ENCODE measurements around the gene CATSPERB.
"Not testable (repeated sequence)": the region's sequence is repeated elsewhere in the genome, so short reads cannot be mapped to it uniquely, and the experiment has no call there.

The CATSPERB gene

GRCh38 chr14:91667101-91667500 is 64.8 kb downstream of the CATSPERB start:
- H3K4me1 ChIP-seq (ENCODE audit: insufficient read depth, low read length); H3K4me3 ChIP-seq (ENCODE audit: low read length); H3K36me3 ChIP-seq (ENCODE audit: insufficient read depth, low read length); H3K27me3 ChIP-seq (ENCODE audit: insufficient read depth, low read length); H3K9me3 ChIP-seq (ENCODE audit: insufficient read depth, low read depth, low read length); H3K27ac ChIP-seq (ENCODE audit: low read depth, low read length); H3K9ac ChIP-seq (ENCODE audit: low read depth, low read length): not testable (repeated sequence)
- 97% methylated on average over 2 of the region's 2 CpGs for WGBS

DNA sequence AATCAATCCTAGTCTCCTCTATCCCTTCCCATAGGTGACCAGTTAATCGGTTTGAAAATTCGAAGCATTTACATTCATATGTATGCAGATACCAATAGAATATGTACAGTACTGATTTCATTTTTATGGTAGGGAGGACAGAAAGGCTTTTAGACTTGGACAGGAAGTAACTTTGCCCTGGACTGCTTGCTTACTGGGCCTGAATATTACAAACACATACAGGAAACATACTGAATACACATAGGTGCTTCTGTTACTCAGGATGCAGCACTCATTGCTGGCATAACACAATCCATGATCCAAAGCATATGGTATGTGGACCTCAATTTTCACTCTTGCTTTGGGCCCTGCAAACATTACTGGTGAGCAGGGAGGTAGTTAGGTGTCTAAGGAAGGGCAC is 71.1 kb downstream of the CATSPERB start:
- Histone ChIP-seq H3K4me3 (ENCODE audit: low read length) (no peak overlapping the region), H3K4me1 (ENCODE audit: insufficient read depth, low read length) (peaks cover 7% of the 10 kb centered on the region; the same call in 1 of the 2 replicates), H3K27ac (ENCODE audit: low read depth, low read length) (no peak overlapping the region), H3K36me3 (ENCODE audit: insufficient read depth, low read length) (no peaks in the 10 kb centered on the region), H3K9me3 (ENCODE audit: insufficient read depth, low read depth, low read length) (no peaks in the 10 kb centered on the region), H3K9ac (ENCODE audit: low read depth, low read length) (no peak overlapping the region), H3K27me3 (ENCODE audit: insufficient read depth, low read length) (no peaks in the 10 kb centered on the region)
- 83% methylated on average over 1 of the region's 2 CpGs for WGBS

DNA sequence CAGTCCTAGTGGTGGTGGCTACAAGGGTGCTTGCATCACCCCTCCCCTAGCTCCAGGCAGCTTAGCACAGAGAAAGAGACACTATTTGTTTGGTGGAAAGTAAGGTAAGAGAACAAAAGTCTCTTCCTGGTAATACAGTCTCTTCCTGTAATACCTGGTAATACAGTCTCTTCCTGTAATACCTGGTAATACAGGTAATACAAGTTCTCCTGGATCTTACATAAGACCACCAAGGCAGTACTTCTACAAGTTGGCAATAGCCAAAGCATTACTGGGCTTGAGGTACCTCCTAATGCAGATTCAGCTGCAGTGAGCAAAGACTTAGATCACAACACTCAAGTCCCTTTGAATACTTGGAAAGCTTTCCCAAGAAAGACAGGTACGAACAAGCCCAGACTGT is 77.0 kb downstream of the CATSPERB start:
- H3K4me3 ChIP-seq (ENCODE audit: low read length): no peak overlapping the region
- WGBS: 90% methylated on average over 1 of the region's 1 CpG
- no peaks in the 10 kb centered on the region for H3K36me3 ChIP-seq (ENCODE audit: insufficient read depth, low read length)
- no peak overlapping the region for H3K27ac ChIP-seq (ENCODE audit: low read depth, low read length)
- no peak overlapping the region for H3K9ac ChIP-seq (ENCODE audit: low read depth, low read length)
- no peaks in the 10 kb centered on the region for H3K4me1 ChIP-seq (ENCODE audit: insufficient read depth, low read length)
- no peaks in the 10 kb centered on the region for H3K9me3 ChIP-seq (ENCODE audit: insufficient read depth, low read depth, low read length)
- H3K27me3 ChIP-seq (ENCODE audit: insufficient read depth, low read length): no peaks in the 10 kb centered on the region

DNA sequence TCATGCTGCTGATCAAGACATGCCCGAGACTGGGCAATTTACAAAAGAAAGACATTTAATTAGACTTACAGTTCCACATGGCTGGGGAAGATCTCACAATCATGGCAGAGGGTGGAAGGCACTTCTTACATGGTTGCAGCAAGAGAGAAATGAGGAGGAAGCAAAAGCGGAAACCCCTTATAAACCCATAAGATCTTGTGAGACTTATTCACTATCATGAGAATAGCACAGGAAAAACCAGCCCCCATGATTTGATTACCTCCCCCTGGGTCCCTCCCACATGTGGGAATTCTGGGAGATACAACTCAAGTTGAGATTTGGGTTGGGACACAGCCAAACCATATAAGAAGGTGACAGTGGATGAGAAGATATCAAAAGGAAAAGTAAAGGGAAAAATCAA is 78.4 kb downstream of the CATSPERB start:
- Histone ChIP-seq H3K9ac (ENCODE audit: low read depth, low read length) (no peak overlapping the region), H3K27me3 (ENCODE audit: insufficient read depth, low read length) (no peaks in the 10 kb centered on the region), H3K27ac (ENCODE audit: low read depth, low read length) (no peak overlapping the region), H3K4me1 (ENCODE audit: insufficient read depth, low read length) (no peaks in the 10 kb centered on the region), H3K36me3 (ENCODE audit: insufficient read depth, low read length) (no peaks in the 10 kb centered on the region), H3K4me3 (ENCODE audit: low read length) (no peak overlapping the region), H3K9me3 (ENCODE audit: insufficient read depth, low read depth, low read length) (no peaks in the 10 kb centered on the region)
- WGBS: 74% methylated on average over 2 of the region's 2 CpGs

DNA sequence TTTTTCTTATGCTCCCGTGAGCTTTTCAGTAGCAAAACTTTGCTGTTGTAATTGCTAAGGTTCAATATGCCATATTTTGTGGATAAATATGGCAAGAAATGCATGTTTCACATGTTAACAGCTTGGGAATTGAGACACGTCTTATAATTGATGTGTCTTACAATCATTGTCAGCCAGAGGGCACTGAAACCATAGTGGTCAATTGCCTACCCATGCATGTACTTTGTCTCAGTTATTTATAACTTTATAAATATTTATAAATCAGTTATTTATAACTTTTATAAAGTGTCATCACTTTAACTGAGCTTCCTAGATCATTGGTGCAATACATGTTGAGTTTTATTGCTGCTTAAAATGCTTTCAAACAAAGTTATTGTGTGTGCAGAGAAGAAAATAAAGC is 82.0 kb downstream of the CATSPERB start:
- Histone ChIP-seq H3K36me3 (ENCODE audit: insufficient read depth, low read length) (no peaks in the 10 kb centered on the region), H3K4me3 (ENCODE audit: low read length) (no peak overlapping the region), H3K27ac (ENCODE audit: low read depth, low read length) (no peak overlapping the region), H3K27me3 (ENCODE audit: insufficient read depth, low read length) (no peaks in the 10 kb centered on the region), H3K4me1 (ENCODE audit: insufficient read depth, low read length) (no peaks in the 10 kb centered on the region), H3K9me3 (ENCODE audit: insufficient read depth, low read depth, low read length) (no peaks in the 10 kb centered on the region), H3K9ac (ENCODE audit: low read depth, low read length) (no peak overlapping the region)
- 33% methylated on average over 2 of the region's 2 CpGs for WGBS

GRCh38 chr14:91647856-91648255 is 84.0 kb downstream of the CATSPERB start:
- no peak overlapping the region for H3K27ac ChIP-seq (ENCODE audit: low read depth, low read length)
- no peaks in the 10 kb centered on the region for H3K4me1 ChIP-seq (ENCODE audit: insufficient read depth, low read length)
- no peak overlapping the region for H3K9ac ChIP-seq (ENCODE audit: low read depth, low read length)
- WGBS: 98% methylated on average over 1 of the region's 1 CpG
- H3K27me3 ChIP-seq (ENCODE audit: insufficient read depth, low read length): no peaks in the 10 kb centered on the region
- H3K4me3 ChIP-seq (ENCODE audit: low read length): no peak overlapping the region
- H3K9me3 ChIP-seq (ENCODE audit: insufficient read depth, low read depth, low read length): no peaks in the 10 kb centered on the region
- no peaks in the 10 kb centered on the region for H3K36me3 ChIP-seq (ENCODE audit: insufficient read depth, low read length)

GRCh38 chr14:91636604-91637003 is 95.3 kb downstream of the CATSPERB start:
- Histone ChIP-seq H3K27ac (ENCODE audit: low read depth, low read length) (no peak overlapping the region), H3K9me3 (ENCODE audit: insufficient read depth, low read depth, low read length) (no peaks in the 10 kb centered on the region), H3K36me3 (ENCODE audit: insufficient read depth, low read length) (no peaks in the 10 kb centered on the region), H3K27me3 (ENCODE audit: insufficient read depth, low read length) (no peaks in the 10 kb centered on the region), H3K4me3 (ENCODE audit: low read length) (no peak overlapping the region), H3K9ac (ENCODE audit: low read depth, low read length) (no peak overlapping the region), H3K4me1 (ENCODE audit: insufficient read depth, low read length) (no peaks in the 10 kb centered on the region)
- WGBS: 84% methylated on average over 4 of the region's 4 CpGs

GRCh38 chr14:91624757-91625156 is 107.1 kb downstream of the CATSPERB start:
- Histone ChIP-seq H3K27me3 (ENCODE audit: insufficient read depth, low read length) (no peaks in the 10 kb centered on the region), H3K27ac (ENCODE audit: low read depth, low read length) (no peak overlapping the region), H3K36me3 (ENCODE audit: insufficient read depth, low read length) (no peaks in the 10 kb centered on the region), H3K4me3 (ENCODE audit: low read length) (no peak overlapping the region), H3K9ac (ENCODE audit: low read depth, low read length) (no peak overlapping the region), H3K4me1 (ENCODE audit: insufficient read depth, low read length) (no peaks in the 10 kb centered on the region), H3K9me3 (ENCODE audit: insufficient read depth, low read depth, low read length) (no peaks in the 10 kb centered on the region)
- WGBS: 100% methylated on average over 1 of the region's 1 CpG

GRCh38 chr14:91614187-91614586 is 117.7 kb downstream of the CATSPERB start:
- H3K9ac ChIP-seq (ENCODE audit: low read depth, low read length): no peak overlapping the region
- no peak overlapping the region for H3K27ac ChIP-seq (ENCODE audit: low read depth, low read length)
- no peak overlapping the region for H3K4me3 ChIP-seq (ENCODE audit: low read length)
- 46% methylated on average over 2 of the region's 2 CpGs for WGBS
- H3K36me3 ChIP-seq (ENCODE audit: insufficient read depth, low read length): no peaks in the 10 kb centered on the region
- no peaks in the 10 kb centered on the region for H3K27me3 ChIP-seq (ENCODE audit: insufficient read depth, low read length)
- H3K4me1 ChIP-seq (ENCODE audit: insufficient read depth, low read length): no peaks in the 10 kb centered on the region
- peaks cover 14% of the 10 kb centered on the region for H3K9me3 ChIP-seq (ENCODE audit: insufficient read depth, low read depth, low read length)

DNA sequence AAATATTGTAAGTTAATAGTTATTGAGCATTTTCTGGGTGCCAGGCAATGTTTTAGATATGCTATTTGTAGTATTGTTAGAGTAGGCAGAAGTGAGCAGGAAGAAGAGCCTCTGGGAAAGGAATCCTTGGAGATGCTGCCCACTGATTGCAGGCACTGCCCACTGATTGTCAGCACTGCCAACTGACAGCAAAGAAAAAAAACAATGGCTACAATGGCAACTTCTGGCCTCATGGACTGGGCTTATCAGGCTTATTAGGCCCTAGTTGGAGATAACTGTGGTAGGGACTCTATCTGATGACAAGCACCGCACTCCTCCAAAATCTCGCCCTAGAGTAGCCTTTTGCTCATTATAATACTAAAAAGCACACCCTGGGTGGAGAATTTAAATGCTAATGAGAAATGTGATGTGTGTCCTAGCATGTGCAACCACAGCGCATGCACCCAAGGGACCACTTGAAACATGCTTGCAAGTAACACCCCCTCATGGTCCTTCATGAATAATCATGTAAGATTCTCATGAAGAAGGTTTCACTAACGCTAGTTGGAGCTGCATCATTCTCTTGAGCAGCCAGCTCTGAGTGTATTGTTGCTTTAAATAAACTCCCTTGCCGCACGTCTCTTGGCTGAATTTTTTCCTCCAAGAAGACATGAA is 118.3 kb downstream of the CATSPERB start:
- Histone ChIP-seq H3K36me3 (ENCODE audit: insufficient read depth, low read length) (no peaks in the 10 kb centered on the region), H3K9me3 (ENCODE audit: insufficient read depth, low read depth, low read length) (peaks cover 14% of the 10 kb centered on the region), H3K27me3 (ENCODE audit: insufficient read depth, low read length) (no peaks in the 10 kb centered on the region), H3K27ac (ENCODE audit: low read depth, low read length) (no peak overlapping the region), H3K9ac (ENCODE audit: low read depth, low read length) (no peak overlapping the region), H3K4me3 (ENCODE audit: low read length) (no peak overlapping the region), H3K4me1 (ENCODE audit: insufficient read depth, low read length) (no peaks in the 10 kb centered on the region)
- 93% methylated on average over 5 of the region's 6 CpGs for WGBS

GRCh38 chr14:91611528-91611927 is 120.4 kb downstream of the CATSPERB start:
- H3K27me3 ChIP-seq (ENCODE audit: insufficient read depth, low read length): no peaks in the 10 kb centered on the region
- H3K27ac ChIP-seq (ENCODE audit: low read depth, low read length): no peak overlapping the region
- H3K9ac ChIP-seq (ENCODE audit: low read depth, low read length): no peak overlapping the region
- no peaks in the 10 kb centered on the region for H3K36me3 ChIP-seq (ENCODE audit: insufficient read depth, low read length)
- H3K4me1 ChIP-seq (ENCODE audit: insufficient read depth, low read length): no peaks in the 10 kb centered on the region
- WGBS: 54% methylated on average over 1 of the region's 2 CpGs
- H3K4me3 ChIP-seq (ENCODE audit: low read length): no peak overlapping the region
- H3K9me3 ChIP-seq (ENCODE audit: insufficient read depth, low read depth, low read length): peaks cover 14% of the 10 kb centered on the region

- H3K36me3 ChIP-seq (ENCODE audit: insufficient read depth, low read length): no peaks in the 10 kb centered on the region
- 0 out of 2 replicates have a peak, but pooled peaks cover 3% of the 10 kb centered on the region for H3K9me3 ChIP-seq (ENCODE audit: insufficient read depth, low read depth, low read length)
- no peak overlapping the region for H3K9ac ChIP-seq (ENCODE audit: low read depth, low read length)
- H3K4me3 ChIP-seq (ENCODE audit: low read length): no peak overlapping the region
- H3K27ac ChIP-seq (ENCODE audit: low read depth, low read length): no peak overlapping the region
- 92% methylated on average over 2 of the region's 3 CpGs for WGBS
- H3K27me3 ChIP-seq (ENCODE audit: insufficient read depth, low read length): no peaks in the 10 kb centered on the region
- H3K4me1 ChIP-seq (ENCODE audit: insufficient read depth, low read length): no peaks in the 10 kb centered on the region
Measured at GRCh38 chr14:91609161-91609560, 122.7 kb downstream of the CATSPERB start.

All from HUES64 (cell line).